Cardiac fibroblast (primary cell): ENCODE results near the gene ZNF10.

Experiments used
- DNase-seq, 2 donors: peaks; one replicate each; pipeline versions ENCODE4 v3.0.0 to v3.0.0-alpha.2; 2010; ENCODE audit warnings: low read depth in 2 of 2
- H3K4me3 ChIP-seq, 2 donors: replicated peaks in 1 of 2; 1 replicate in 1 of 2; 2 replicates in 1 of 2; pipeline ENCODE4 v1.5.1; 2011; ENCODE audit warnings: low read depth in 2 of 2, low read length in 2 of 2, mild to moderate bottlenecking in 2 of 2, moderate library complexity in 1 of 2
- CTCF ChIP-seq: IDR thresholded peaks from one replicate; pipeline ENCODE4 v1.5.1; 2011; ENCODE audit warnings: low read depth, mild to moderate bottlenecking, low read length, inconsistent platforms

The ZNF10 gene

DNA sequence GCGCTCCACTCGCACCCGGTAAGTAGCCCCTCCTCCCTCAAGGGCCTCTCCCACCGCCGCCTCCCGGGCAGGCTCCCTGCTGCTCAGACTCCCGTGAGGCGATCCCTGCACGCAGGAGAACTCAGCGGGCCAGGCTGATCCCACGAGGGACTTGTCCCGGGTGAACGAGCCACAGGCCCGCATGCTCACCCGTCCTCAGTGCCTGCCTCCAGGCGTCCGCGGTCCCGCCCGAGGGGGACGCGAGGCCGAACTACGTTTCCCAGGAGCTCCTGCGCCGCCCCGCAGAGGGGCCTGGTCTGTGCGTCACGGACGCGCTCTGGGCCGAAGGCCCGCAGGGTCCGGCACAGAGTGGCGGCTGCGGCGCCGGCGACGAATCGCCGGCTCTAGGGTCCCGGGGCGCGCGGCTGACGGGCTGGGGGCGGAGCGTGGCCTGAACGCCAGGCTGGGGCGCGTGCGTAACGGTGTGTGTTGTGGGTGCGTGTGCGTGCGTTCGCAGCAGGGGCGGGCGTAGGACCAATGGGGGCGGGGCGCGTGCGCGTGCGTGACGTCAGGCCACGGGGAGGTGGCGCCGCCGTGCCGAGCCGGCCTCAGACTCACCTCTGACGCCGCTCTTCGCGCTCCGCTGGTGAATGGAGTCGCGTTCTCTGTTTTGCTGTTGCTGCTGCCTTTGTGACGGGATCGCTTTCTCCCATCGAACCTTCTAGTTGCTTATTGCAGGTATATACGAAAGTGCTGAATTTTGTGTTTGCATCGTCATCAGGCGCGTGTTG lies at the start of gene ZNF10, which contains the start of gene ZNF891:
Gene ZNF10 (plus strand): TSS at position 590 of the 770 bp plus-strand sequence. CDS start 13,866 bp downstream, outside the sequence.
Gene ZNF891 (minus strand): TSS at position 237 of the 770 bp plus-strand sequence. CDS start 8,356 bp downstream, outside the sequence.
- peak; percentile 97 to 99 for DNase-seq
- peak within 1 kb of the TSS; percentile 90 to 95 for H3K4me3 ChIP-seq
- no peak for TF ChIP-seq CTCF

DNA sequence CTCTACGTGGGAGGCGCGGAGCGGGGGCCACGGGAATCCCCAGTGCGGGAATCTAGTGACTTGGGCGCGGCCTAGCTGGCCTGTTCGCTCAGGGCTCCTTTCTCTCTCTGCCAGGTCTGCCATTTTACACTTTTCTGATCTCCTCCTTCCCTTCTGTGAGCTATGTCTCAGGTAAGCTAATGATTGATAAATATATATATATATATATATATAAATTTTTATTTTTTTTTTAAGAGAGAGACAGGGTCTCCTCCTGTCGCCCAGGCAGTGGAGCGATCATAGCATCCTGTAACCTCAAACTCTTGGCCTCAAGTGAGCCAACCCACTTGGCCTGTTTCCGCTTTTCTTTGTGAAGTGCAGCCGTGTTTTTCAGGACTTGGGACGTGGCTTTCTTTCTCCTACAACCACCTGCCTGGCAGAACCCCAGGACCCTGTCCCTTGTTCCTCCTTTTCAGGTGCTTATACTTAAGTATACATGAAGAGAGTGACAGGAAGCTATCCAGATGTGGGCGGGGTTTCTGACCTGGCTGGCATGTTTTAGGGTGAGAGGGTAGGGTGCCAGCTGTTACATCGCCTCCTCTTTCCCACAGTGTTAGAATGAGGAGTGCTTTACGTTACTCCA lies 49.2 kb upstream of the ZNF10 start:
- DNase-seq = no peak
- peak overlapping the region; percentile 82 to 88 for H3K4me3 ChIP-seq
- no peak for TF ChIP-seq CTCF

GRCh38 chr12:133083345-133083744 lies 47.1 kb upstream of the ZNF10 start:
- no peak for TF ChIP-seq CTCF
- DNase-seq = no peak
- H3K4me3 ChIP-seq = no peak overlapping the region

DNA sequence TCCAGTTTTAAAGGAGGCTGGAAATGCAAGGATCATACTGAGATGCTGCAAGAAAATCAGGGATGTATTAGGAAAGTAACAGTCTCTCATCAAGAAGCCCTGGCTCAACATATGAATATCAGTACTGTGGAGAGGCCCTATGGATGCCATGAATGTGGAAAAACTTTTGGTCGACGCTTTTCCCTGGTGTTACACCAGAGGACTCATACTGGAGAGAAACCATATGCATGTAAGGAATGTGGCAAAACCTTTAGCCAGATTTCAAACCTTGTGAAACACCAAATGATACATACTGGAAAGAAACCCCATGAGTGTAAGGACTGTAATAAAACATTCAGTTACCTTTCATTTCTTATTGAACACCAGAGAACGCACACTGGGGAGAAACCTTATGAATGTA lies 24.8 kb upstream of the ZNF10 start:
- no peak for TF ChIP-seq CTCF
- H3K4me3 ChIP-seq = no peak overlapping the region
- DNase-seq = peak; percentile 2 to 22

DNA sequence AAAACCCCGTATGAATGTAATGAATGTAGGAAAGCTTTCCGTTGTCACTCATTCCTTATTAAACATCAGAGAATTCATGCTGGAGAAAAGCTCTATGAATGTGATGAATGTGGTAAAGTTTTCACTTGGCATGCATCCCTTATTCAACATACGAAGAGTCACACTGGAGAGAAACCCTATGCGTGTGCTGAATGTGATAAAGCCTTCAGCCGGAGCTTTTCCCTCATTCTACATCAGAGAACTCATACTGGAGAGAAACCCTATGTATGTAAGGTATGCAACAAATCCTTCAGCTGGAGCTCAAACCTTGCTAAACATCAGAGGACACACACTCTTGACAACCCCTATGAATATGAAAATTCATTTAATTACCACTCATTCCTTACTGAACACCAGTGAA lies 24.2 kb upstream of the ZNF10 start:
- TF ChIP-seq CTCF = no peak
- peak; percentile 5 to 36 for DNase-seq
- no peak overlapping the region for H3K4me3 ChIP-seq

- no peak for DNase-seq
- no peak overlapping the region for H3K4me3 ChIP-seq
- no peak for TF ChIP-seq CTCF
Observed at GRCh38 chr12:133107121-133107520, 23.3 kb upstream of the ZNF10 start.
